ENCODE data around the gene TEX29.

Gene TEX29

GRCh38 chr13:111319998-111320911, at the start of gene TEX29:
TEX29 (plus strand) TSS chr13:111320642; CDS start chr13:111320891, 249 bp downstream.
- DNase-seq = no peak

DNA sequence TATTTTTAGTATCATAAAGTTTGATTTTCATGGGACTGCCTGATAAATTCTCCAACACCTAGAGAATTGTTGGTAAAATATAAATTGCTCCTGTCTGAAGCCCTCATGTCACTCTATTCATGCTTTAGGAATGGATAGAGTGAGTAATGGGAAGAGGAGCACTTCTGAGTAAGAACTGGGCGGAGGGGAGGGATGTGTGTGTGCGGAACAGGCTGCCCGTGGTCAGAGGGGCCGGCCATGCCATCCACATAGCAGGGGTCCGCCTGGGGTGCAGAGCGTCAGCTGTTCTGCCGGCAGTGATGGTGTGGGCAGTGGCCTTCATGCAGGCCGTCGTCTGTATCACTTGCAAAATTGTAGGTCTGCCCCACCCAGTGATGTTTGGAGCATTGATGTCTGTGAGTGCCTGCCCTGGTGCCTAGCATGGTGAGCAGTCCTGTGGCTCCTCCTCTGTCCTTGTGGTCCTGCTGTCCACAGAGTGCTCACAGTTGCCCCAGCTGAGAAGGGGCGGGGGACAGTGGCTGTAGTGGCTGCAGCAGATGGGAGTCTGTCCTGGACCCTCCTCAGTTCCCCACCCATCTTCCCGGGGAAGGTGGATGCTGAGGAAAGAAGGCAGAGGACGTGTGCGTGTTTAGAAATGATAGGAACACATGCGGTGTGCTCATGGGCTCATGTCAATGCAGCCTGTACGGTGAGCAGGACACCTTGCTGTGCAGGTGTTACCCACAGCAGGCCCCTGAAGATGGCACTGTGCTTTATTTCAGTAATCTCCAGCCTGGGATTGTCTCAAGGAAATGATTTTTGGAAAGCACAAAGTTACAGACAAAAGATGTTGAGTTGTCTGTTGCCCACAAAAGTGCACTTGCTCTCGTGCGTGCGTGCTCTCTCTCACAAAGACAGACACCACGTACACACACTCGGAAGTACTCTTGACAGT, 49.4 kb upstream of the TEX29 start:
- DNase-seq = no peak

GRCh38 chr13:111272117-111272516, 48.3 kb upstream of the TEX29 start:
- no peak for DNase-seq

DNA sequence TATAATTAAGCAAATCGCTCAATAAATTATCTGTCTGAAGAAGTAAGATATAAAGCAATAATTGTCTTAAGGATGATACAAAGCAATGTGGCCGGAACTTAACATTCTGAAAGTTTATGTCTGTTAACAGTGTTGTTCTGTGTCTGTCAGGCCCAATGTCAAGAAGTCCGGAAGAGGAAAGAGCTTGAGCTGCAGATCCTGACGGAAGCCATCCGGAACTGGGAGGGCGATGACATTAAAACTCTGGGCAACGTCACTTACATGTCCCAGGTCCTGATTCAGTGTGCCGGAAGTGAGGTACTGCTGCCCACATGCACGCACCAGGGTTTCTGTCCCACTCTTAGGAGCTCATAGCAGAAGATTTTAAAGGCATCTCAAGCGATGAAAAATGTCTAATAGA, 45.1 kb upstream of the TEX29 start:
- no peak for DNase-seq

GRCh38 chr13:111275995-111276618, 44.3 kb upstream of the TEX29 start:
- DNase-seq = no peak

DNA sequence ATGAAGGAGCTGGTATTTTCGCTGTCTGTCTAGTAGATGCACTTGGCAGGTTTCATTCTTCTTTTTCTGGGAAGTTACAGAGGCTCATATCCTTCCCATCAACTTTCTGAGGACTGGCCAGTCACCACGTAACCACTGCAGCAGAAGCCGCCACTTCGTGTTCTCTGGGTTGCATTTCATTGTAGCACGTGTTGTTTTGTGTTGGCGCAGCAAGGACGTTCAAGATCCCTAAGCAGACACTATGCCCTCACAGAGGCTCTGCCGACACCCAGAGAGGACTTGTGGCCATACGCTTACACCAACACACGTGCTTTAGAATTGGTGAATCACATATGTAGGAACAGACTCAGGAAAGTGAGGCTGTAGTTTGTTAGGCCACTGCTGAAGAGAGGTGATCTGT, 42.2 kb upstream of the TEX29 start:
- no peak for DNase-seq

DNA sequence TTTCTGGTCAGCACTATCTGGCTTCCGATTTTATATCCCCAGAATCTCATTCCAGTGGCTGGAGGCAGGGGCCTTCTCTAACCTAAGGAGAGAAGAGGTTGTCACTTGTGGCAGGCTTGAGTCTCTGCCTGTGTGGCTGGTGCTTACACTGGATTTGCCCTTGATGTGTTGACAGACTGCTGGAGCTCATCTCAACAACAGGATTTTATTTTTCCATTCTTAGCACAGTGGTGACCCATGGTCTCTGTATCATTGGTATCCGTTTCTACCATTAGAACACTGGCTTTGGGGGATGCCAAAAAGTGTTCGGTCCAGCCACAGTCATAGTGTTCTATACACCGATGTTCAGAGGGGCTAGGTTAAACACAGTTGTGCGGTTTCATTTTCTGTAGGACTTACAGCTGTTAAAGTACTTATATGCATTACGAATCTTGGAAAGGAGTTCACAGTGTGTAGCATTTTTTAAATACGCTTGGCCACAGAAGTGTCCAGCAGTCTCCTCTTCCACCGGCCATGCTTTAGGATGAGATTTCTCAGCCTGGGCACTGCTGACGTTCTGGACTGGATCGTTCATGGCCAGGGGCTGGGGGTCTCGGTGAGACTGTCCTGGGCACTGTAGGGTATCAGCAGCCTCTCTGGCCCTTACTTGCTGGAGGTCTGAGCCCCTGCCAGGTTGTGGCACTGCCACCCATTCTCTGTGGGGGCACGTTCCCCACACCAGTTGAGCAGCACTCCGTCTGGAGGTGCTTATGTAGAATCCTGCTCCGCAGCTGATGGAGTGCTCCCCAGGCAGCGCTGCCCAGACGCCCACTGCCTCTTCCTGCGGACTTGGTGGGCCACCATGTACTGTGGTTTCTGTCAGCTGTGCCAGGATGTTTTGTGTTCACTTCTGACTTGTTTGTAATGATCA, 41.4 kb upstream of the TEX29 start:
- DNase-seq = no peak

- no peak for DNase-seq
Measured at GRCh38 chr13:111280226-111280625, 40.2 kb upstream of the TEX29 start.

GRCh38 chr13:111280681-111281585, 39.5 kb upstream of the TEX29 start:
- DNase-seq = no peak

GRCh38 chr13:111281751-111282311, 38.6 kb upstream of the TEX29 start:
- no peak for DNase-seq

GRCh38 chr13:111282425-111282824, 38.0 kb upstream of the TEX29 start:
- no peak for DNase-seq

- no peak for DNase-seq
Measured at GRCh38 chr13:111282997-111283396, 37.4 kb upstream of the TEX29 start.

- DNase-seq = no peak
Measured at GRCh38 chr13:111283457-111283856, 37.0 kb upstream of the TEX29 start.

DNA sequence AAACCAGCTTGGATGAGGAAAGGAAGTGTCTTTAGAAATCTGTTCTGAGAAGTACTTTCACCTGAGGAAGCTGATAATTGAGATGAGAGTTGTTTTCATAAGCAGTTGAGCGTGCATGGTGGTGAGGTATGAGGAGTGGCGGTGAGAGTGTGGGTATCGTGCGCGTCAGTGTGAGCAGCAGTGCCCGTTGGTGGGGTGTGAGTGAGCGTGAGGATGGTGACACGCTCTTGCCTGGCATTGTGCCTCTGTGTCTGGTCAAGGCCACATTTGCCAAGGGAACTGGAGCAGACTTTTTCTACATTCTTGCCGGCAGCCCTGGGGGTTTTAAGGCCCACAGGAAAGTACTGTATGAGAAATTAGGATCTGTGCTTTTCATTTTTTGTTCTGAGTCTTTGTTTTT, 36.5 kb upstream of the TEX29 start:
- DNase-seq = no peak

GRCh38 chr13:111284565-111284964, 35.9 kb upstream of the TEX29 start:
- DNase-seq = no peak

- no peak for DNase-seq
Measured at GRCh38 chr13:111286162-111286561, 34.3 kb upstream of the TEX29 start.

GRCh38 chr13:111286749-111287148, 33.7 kb upstream of the TEX29 start:
- DNase-seq = no peak

- no peak for DNase-seq
Measured at GRCh38 chr13:111287201-111287600, 33.2 kb upstream of the TEX29 start.

DNA sequence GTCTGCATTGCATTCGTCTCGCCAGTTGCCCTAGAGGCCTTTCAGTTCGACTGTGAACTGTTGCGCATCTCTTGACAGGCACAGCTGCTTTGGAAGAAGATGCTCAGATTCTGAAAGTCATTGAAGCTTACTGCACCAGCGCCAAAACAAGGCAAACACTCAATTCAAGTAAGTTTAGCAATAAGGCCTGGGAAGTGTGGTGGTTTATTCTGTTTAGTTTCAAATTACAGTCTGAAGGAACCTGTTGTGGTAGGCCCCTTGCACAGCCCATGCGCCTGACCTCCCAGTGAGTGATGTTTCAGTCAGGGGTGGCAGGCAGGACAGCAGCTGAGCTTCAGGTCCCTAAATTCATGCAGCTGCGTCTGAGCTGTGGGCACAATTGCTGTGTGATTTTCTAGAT, 32.2 kb upstream of the TEX29 start:
- DNase-seq = no peak

DNA sequence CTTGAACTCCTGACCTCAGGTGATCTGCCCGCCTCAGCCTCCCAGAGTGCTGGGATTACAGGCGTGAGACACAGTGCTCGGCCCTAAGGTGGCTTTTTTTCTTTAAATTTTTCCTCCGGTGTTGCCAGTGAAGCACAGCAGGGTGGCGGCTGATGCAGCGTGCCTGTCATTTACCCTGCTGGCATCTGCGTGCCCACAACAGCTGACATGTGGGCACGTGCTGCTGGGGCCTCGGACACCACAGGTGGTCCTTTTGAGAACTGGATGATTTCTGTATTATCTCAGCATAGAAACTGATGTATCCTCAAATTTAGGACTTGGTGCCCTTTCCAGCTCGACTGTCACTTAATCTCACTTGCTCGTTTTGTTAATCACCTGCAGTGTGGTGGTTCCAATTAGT, 31.2 kb upstream of the TEX29 start:
- DNase-seq = no peak

DNA sequence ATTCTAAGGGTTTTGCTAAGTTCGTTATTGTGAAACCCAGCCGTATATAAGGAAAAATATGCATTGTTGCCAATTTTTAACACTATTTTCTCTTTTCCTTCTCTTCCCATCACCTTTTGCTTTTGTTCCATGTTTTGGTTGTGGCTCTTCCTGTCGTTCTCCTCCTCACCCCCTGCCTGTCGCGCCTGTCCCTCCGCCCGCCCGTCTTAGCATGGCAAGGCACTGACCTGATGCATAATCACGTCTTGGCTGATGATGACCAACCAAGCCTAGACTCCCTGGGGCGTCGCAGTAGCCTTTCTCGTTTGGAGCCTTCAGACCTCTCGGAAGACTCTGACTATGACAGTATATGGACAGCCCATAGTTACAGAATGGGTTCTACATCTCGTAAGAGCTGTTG, 28.5 kb upstream of the TEX29 start:
- DNase-seq = no peak
